Activated B cell treated with CpG ODN at 0.5 μM for 24 hours (primary cell): ENCODE measurements around the gene PIGU. TPM values are rescaled to one million over a fixed set of nuclear protein-coding genes. Genes with fewer than 3 reads are reported as not detected.
"Not testable (repeated sequence)": the region's sequence is repeated elsewhere in the genome, so short reads cannot be mapped to it uniquely, and the experiment has no call there.

Experiments
- ATAC-seq: fragments of 200-7000 bp; cut with Tn5 transposase; one replicate; pipeline ENCODE4 v1.10.0; 2021; ENCODE audit warnings: low read depth, mild to moderate bottlenecking, moderate library complexity
- CTCF ChIA-PET: fragments of 350-600 bp; sonication (Branson Sonifier 250); formaldehyde crosslinking; loops from one replicate; lab custom pipeline; 2021; ENCODE audit warnings: antibody characterized with exemption; lab: Charles Lee
- POLR2A ChIA-PET: fragments of 350-600 bp; sonication (Branson Sonifier 250); formaldehyde crosslinking; loops from one replicate; lab custom pipeline; 2021; ENCODE audit warnings: antibody characterized with exemption; lab: Charles Lee
- DNase-seq: peaks from one replicate; pipeline ENCODE4 v3.0.0; 2022
- H3K27ac Mint-ChIP-seq: one replicate; pipeline ENCODE4 v1.8.0; 2020; ENCODE audit warnings: mixed read lengths
- H3K27me3 Mint-ChIP-seq: one replicate; pipeline ENCODE4 v1.8.0; 2021; ENCODE audit warnings: mixed read lengths
- H3K36me3 Mint-ChIP-seq: one replicate; pipeline ENCODE4 v1.8.0; 2021; ENCODE audit warnings: low read depth, mixed read lengths
- H3K4me1 Mint-ChIP-seq: one replicate; pipeline ENCODE4 v1.8.0; 2021; ENCODE audit warnings: mixed read lengths
- H3K4me3 Mint-ChIP-seq: one replicate; pipeline ENCODE4 v1.8.0; 2020; ENCODE audit warnings: mild to moderate bottlenecking, mixed read lengths
- H3K9me3 Mint-ChIP-seq: one replicate; pipeline ENCODE4 v1.8.0; 2020; ENCODE audit warnings: mixed read lengths
- intact Hi-C: fragments of 100-400 bp; cut with micrococcal nuclease; formaldehyde crosslinking; loops from one replicate; pipeline ENCODE4 v1.15.1; 2024
- total RNA-seq: library from RNA; stranded (reverse); gene quantifications from 2 replicates; pipeline ENCODE4 v1.2.3, GENCODE V29; 2022
- TF ChIP-seq, protein P1 (sequence below): fragments of 200-600 bp; IDR thresholded peaks from one replicate; pipeline ENCODE4 v1.8.0; 2022; ENCODE audit warnings: antibody characterized with exemption, mild to moderate bottlenecking

PIGU gene
- total RNA-seq, 1 donor from 2014 or later: 14.7 TPM

DNA sequence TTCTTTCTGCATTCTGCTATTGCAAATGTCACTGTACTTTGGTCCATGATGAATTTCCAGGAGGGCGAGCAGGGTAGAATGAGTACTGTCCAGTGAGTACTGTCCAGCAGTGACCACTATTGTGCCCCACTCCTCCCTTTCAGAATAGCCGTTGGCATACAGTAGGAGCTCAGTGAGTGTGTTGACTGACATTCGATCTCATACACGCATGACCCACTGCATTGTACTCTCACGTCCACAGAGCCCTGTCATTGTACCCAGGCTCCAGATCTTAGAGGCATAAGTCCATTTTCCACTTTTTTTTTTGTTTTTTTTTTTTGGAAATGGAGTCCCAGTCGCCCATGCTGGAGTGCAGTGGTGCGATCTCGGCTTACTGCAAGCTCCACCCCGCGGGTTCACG, 152.5 kb downstream of the PIGU start:
- ChIA-PET POLR2A (interaction anchor here (1.0 kb wide), 1 partner anchor 9 kb away, joined by 3 read pairs; no protein-coding TSS in a partner anchor), CTCF (interaction anchor here (0.7 to 3.9 kb wide), 2 partner anchors 212 to 333 kb away, joined by 3 to 31 read pairs; no protein-coding TSS in a partner anchor)
- no peak for DNase-seq
- Mint-ChIP-seq H3K36me3 (peaks cover 52% of the 10 kb centered on the region), H3K4me3 (no peak overlapping the region), H3K27ac (no peak overlapping the region), H3K4me1 (peaks cover 28% of the 10 kb centered on the region), H3K9me3 (no peaks in the 10 kb centered on the region), H3K27me3 (no peaks in the 10 kb centered on the region)
- intact Hi-C loops: no loop called here
- no peak for ATAC-seq
- TF ChIP-seq, protein P1, sequence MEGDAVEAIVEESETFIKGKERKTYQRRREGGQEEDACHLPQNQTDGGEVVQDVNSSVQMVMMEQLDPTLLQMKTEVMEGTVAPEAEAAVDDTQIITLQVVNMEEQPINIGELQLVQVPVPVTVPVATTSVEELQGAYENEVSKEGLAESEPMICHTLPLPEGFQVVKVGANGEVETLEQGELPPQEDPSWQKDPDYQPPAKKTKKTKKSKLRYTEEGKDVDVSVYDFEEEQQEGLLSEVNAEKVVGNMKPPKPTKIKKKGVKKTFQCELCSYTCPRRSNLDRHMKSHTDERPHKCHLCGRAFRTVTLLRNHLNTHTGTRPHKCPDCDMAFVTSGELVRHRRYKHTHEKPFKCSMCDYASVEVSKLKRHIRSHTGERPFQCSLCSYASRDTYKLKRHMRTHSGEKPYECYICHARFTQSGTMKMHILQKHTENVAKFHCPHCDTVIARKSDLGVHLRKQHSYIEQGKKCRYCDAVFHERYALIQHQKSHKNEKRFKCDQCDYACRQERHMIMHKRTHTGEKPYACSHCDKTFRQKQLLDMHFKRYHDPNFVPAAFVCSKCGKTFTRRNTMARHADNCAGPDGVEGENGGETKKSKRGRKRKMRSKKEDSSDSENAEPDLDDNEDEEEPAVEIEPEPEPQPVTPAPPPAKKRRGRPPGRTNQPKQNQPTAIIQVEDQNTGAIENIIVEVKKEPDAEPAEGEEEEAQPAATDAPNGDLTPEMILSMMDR: no peak

DNA sequence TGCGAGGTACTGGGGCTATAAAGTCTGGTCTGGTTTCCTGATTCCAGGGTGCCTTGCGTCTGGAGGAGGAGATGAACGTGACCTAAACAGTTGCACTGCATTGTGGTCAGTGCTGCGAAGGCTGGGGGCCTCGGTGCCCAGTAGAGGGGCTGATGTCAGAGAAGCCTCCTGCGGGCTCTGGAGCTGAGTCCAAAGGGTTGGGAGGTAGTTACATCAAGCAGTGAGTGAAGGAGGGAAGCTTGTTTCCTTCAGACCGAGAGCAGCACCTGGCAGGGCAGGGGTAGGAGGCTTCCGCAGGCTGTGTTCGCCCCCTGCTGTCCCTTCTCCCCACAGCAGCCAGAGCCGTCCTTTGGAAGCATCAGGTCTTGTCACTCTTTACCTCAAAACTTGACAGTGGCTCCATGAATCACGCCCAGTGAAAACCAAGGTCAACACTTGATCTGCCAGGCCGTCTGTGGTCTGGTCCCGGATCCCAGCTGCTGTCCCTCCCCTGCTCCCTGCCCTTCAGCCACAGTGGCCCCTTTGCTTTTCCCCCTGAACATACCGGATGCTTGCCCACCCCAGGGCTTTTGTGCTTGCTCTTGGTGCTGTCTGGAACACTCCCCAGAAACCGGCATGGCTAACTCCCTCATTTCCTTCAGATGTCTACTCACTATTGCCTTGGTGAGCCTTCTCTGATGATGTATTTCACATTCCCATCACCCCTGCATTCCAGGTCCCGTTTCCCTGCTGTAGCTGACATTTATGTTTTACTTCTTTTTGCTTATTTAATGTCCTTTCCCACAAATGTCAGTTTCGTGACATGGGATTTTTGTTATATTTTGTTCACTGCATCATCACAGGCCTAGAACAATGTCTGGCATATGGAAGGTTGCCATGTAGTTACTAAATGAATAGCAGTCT, 153.7 kb downstream of the PIGU start:
- H3K9me3 Mint-ChIP-seq: no peaks in the 10 kb centered on the region
- no peak overlapping the region for H3K27ac Mint-ChIP-seq
- ATAC-seq (peak; percentile 67), DNase-seq (no peak)
- H3K36me3 Mint-ChIP-seq: peaks cover 40% of the 10 kb centered on the region
- TF ChIP-seq, protein P1: no peak
- H3K27me3 Mint-ChIP-seq: no peaks in the 10 kb centered on the region
- H3K4me1 Mint-ChIP-seq: peaks cover 36% of the 10 kb centered on the region
- ChIA-PET CTCF (interaction anchor here (0.7 to 3.9 kb wide), 5 partner anchors 15 to 221 kb away, joined by 3 to 31 read pairs (median 4); partner anchors contain the start of gene AHCY), POLR2A (interaction anchor here (1.0 to 1.4 kb wide), 2 partner anchors 8 to 211 kb away, joined by 3 to 7 read pairs; no protein-coding TSS in a partner anchor)
- intact Hi-C loops: loop anchor here (1.0 kb wide), 2 partner anchors 8 to 211 kb away; no protein-coding TSS in a partner anchor
- no peak overlapping the region for H3K4me3 Mint-ChIP-seq

DNA sequence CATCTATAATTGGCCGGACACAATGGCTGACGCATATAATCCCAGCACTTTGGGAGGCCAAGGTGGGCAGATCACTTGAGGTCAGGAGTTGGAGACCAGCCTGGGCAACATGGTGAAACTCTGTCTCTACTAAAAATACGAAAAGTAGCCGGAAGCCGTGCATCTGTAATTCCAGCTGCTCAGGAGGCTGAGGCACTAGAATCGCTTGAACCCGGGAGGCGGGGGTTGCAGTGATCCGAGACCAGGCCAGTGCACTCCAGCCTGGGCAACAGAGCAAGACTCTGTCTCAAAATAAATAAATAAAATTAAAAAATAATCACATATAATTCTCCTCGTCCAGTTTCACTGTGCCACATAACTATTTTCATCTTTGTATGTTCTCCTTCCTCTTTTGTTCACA, 157.1 kb downstream of the PIGU start:
- intact Hi-C loops: loop anchor here (1.0 to 5.0 kb wide), 3 partner anchors 189 to 1548 kb away; no protein-coding TSS in a partner anchor
- H3K9me3 Mint-ChIP-seq, POLR2A ChIA-PET, H3K27ac Mint-ChIP-seq, H3K4me3 Mint-ChIP-seq, H3K27me3 Mint-ChIP-seq, ATAC-seq, DNase-seq: not testable (repeated sequence)
- H3K36me3 Mint-ChIP-seq: peaks cover 28% of the 10 kb centered on the region
- CTCF ChIA-PET: interaction anchor here (1.9 kb wide), 1 partner anchor 207 kb away, joined by 6 read pairs; no protein-coding TSS in a partner anchor
- H3K4me1 Mint-ChIP-seq: peaks cover 54% of the 10 kb centered on the region

DNA sequence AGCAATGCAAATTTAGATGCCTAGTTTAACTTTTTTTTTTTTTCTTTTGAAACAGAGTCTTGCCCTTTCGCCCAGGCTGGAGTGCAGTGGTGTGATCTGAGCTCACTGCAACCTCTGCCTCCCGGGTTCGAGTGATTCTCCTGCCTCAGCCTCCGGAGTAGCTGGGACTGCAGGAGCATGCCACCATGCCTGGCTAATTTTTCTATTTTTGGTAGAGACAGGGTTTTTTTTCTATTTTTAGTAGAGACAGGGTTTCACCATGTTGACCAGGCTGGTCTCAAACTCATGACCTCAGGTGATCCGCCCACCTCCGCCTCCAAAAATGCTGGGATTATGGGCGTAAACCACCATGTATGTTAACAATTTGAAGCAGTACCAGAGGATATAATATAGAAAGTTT, 158.0 kb downstream of the PIGU start:
- H3K9me3 Mint-ChIP-seq, H3K4me3 Mint-ChIP-seq, H3K27me3 Mint-ChIP-seq, H3K27ac Mint-ChIP-seq, ATAC-seq, POLR2A ChIA-PET, DNase-seq: not testable (repeated sequence)
- intact Hi-C loops: loop anchor here (5.0 kb wide), 2 partner anchors 623 to 1547 kb away; no protein-coding TSS in a partner anchor
- CTCF ChIA-PET: interaction anchor here (0.6 kb wide), 1 partner anchor 394 kb away, joined by 3 read pairs; no protein-coding TSS in a partner anchor
- Mint-ChIP-seq H3K36me3 (peaks cover 22% of the 10 kb centered on the region), H3K4me1 (peaks cover 59% of the 10 kb centered on the region)

DNA sequence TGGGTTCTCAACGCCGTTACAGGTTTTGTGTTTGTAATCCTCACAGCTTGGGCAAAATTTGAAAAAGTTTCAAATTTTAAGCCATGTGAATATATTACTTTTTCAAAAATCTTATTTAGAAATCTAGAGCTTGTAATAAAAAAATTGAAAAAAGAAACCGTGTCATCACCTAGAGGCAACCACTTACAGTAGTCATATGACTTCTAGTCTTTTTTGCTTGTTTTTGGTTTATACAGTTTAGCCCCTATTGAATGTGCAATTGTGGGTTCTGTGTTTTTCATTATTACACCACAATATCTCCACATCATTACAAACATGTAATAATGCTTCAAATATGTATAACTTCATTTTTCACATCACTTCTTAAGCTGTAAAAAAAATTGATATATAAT, 159.8 kb downstream of the PIGU start:
- ATAC-seq: no peak
- TF ChIP-seq, protein P1: no peak
- no peak for DNase-seq
- Mint-ChIP-seq H3K27ac (peak overlapping the region; percentile 96), H3K27me3 (no peaks in the 10 kb centered on the region), H3K4me1 (peaks cover 55% of the 10 kb centered on the region), H3K4me3 (peak overlapping the region; percentile 98), H3K9me3 (no peaks in the 10 kb centered on the region), H3K36me3 (peaks cover 20% of the 10 kb centered on the region)
- intact Hi-C loops: loop anchor here (2.0 to 5.0 kb wide), 3 partner anchors 42 to 1545 kb away; partner anchors contain the start of gene MAP1LC3A
- CTCF ChIA-PET: interaction anchor here (0.9 to 3.0 kb wide), 2 partner anchors 22 to 204 kb away, joined by 4 to 27 read pairs; no protein-coding TSS in a partner anchor
- POLR2A ChIA-PET: interaction anchor here (0.5 to 2.9 kb wide), 11 partner anchors 14 to 1372 kb away, joined by 3 to 29 read pairs (median 4); partner anchors contain the start of genes AHCY, EIF2S2, ITCH and MMP24OS
